H1 (cell line): ENCODE data around the gene PCSK9. TPM values are rescaled to one million over a fixed set of nuclear protein-coding genes. Genes with fewer than 3 reads are reported as not detected.

Experiments used
- CTCF ChIA-PET: fragments of 300-600 bp; sonication (Branson Sonifier 250); formaldehyde crosslinking; loops from one replicate; lab custom pipeline; 2021; ENCODE audit not compliant: partially characterized antibody; lab: Charles Lee
- POLR2A ChIA-PET: fragments of 300-600 bp; sonication (Branson Sonifier 250); formaldehyde crosslinking; loops from one replicate; lab custom pipeline; 2021; ENCODE audit warnings: inconsistent platforms; ENCODE audit not compliant: partially characterized antibody; lab: Charles Lee
- DNase-seq, 2 experiments: peaks; one replicate each; pipeline versions ENCODE4 v3.0.0 to v3.0.0-alpha.2; 2010 to 2022; ENCODE audit warnings: low spot score in 2 of 2, low read depth in 1 of 2, mixed read lengths in 1 of 2
- FAIRE-seq: peaks from 2 replicates; lab custom pipeline; 2011; peaks lifted over from hg19 to GRCh38; lab: Jason Lieb, UNC
- H2AFZ ChIP-seq: 2 replicates; pipeline ENCODE4 v1.8.1; 2012; ENCODE audit warnings: low read length, inconsistent platforms
- H2AK5ac ChIP-seq: 2 replicates; pipeline ENCODE4 v1.6.1; 2013; ENCODE audit warnings: low read depth, low read length
- H2BK120ac ChIP-seq: replicated peaks from 2 replicates; pipeline ENCODE3; 2013; ENCODE audit warnings: low read depth, low read length, inconsistent platforms
- H2BK12ac ChIP-seq: 2 replicates; pipeline ENCODE4 v1.6.1; 2013; ENCODE audit warnings: low read depth, low read length
- H2BK15ac ChIP-seq: 2 replicates; pipeline ENCODE4 v1.6.1; 2013; ENCODE audit warnings: low read length
- H2BK20ac ChIP-seq: 2 replicates; pipeline ENCODE4 v1.6.1; 2013; ENCODE audit warnings: low read length
- H2BK5ac ChIP-seq: 2 replicates; pipeline ENCODE4 v1.6.1; 2013; ENCODE audit warnings: low read depth, low read length
- H3K14ac ChIP-seq: 2 replicates; pipeline ENCODE4 v1.6.1; 2013; ENCODE audit warnings: inconsistent platforms; ENCODE audit not compliant: insufficient read length
- H3K18ac ChIP-seq: 2 replicates; pipeline ENCODE4 v1.6.1; 2013; ENCODE audit warnings: low read length; ENCODE audit errors: extremely low read depth
- H3K23ac ChIP-seq: 2 replicates; pipeline ENCODE4 v1.6.1; 2013; ENCODE audit warnings: inconsistent platforms; ENCODE audit not compliant: insufficient read length
- H3K23me2 ChIP-seq: 2 replicates; pipeline ENCODE4 v1.6.1; 2013; ENCODE audit warnings: low read depth, low read length
- H3K27ac ChIP-seq: 2 replicates; pipeline ENCODE4 v1.6.1; 2011; ENCODE audit warnings: low read depth, low read length, inconsistent platforms
- H3K27me3 ChIP-seq, 4 experiments: replicated peaks in 1 of 4; 1 replicate in 1 of 4; 2 replicates in 3 of 4; pipeline versions ENCODE4 v1.6.1 to v1.8.1; 2011 to 2013; ENCODE audit warnings: low read length in 3 of 4, mild to moderate bottlenecking in 3 of 4, inconsistent platforms in 2 of 4, mixed read lengths in 2 of 4, moderate library complexity in 1 of 4; ENCODE audit not compliant: control insufficient read depth in 3 of 4, insufficient read depth in 3 of 4; ENCODE audit errors: extremely low read depth in 1 of 4
- H3K36me3 ChIP-seq, 4 experiments: 2 replicates each; pipeline versions ENCODE4 v1.6.1 to v1.8.1; 2011 to 2013; ENCODE audit warnings: mild to moderate bottlenecking in 4 of 4, low read length in 3 of 4, moderate library complexity in 2 of 4, control low read depth in 1 of 4, inconsistent platforms in 1 of 4; ENCODE audit not compliant: insufficient read depth in 4 of 4, control insufficient read depth in 2 of 4
- H3K4ac ChIP-seq: replicated peaks from 2 replicates; pipeline ENCODE3; 2013; ENCODE audit warnings: low read length, low read depth, mixed read lengths, inconsistent platforms; ENCODE audit not compliant: insufficient read length
- H3K4me1 ChIP-seq, 4 experiments: replicated peaks in 1 of 4; 1 replicate in 1 of 4; 2 replicates in 3 of 4; pipeline versions ENCODE4 v1.6.1 to v1.8.1; 2011 to 2013; ENCODE audit warnings: low read length in 3 of 4, inconsistent platforms in 2 of 4, mixed read lengths in 1 of 4; ENCODE audit not compliant: insufficient read depth in 4 of 4, control insufficient read depth in 3 of 4
- H3K4me2 ChIP-seq, 2 experiments: 2 replicates each; pipeline versions ENCODE4 v1.6.1 to v1.8.1; 2011 to 2013; ENCODE audit warnings: low read depth in 2 of 2, low read length in 2 of 2, control low read depth in 1 of 2, inconsistent platforms in 1 of 2, mild to moderate bottlenecking in 1 of 2; ENCODE audit not compliant: insufficient read depth in 1 of 2
- H3K4me3 ChIP-seq, 4 experiments: fragments of 200-600, 300-600 bp in 1 of 4; sonication (generic), shearing (Covaris generic), sonication (Bioruptor Twin) in 1 of 4; 2 replicates each; pipeline versions ENCODE4 v1.5.1 to v1.8.1; 2011 to 2016; ENCODE audit warnings: low read length in 4 of 4, low read depth in 3 of 4, control low read depth in 2 of 4, inconsistent platforms in 2 of 4, mild to moderate bottlenecking in 2 of 4, mixed read lengths in 1 of 4, moderate library complexity in 1 of 4; ENCODE audit not compliant: insufficient read depth in 2 of 4; ENCODE audit errors: extremely low read depth in 1 of 4
- H3K56ac ChIP-seq: replicated peaks from 2 replicates; pipeline ENCODE3; 2013; ENCODE audit warnings: low read depth, mild to moderate bottlenecking, mixed read lengths, low read length, inconsistent platforms; ENCODE audit not compliant: insufficient read length
- H3K79me1 ChIP-seq: 2 replicates; pipeline ENCODE4 v1.6.1; 2013; ENCODE audit warnings: low read depth, low read length, control low read depth
- H3K79me2 ChIP-seq, 2 experiments: 2 replicates each; pipeline versions ENCODE4 v1.6.1 to v1.8.1; 2012 to 2013; ENCODE audit warnings: low read length in 2 of 2, mild to moderate bottlenecking in 2 of 2, inconsistent platforms in 1 of 2; ENCODE audit not compliant: insufficient read depth in 2 of 2, control insufficient read depth in 1 of 2
- H3K9ac ChIP-seq, 4 experiments: replicated peaks in 1 of 4; 1 replicate in 1 of 4; 2 replicates in 3 of 4; pipeline versions ENCODE4 v1.6.1 to v1.8.1; 2011 to 2013; ENCODE audit warnings: low read depth in 3 of 4, low read length in 3 of 4, control low read depth in 2 of 4, mild to moderate bottlenecking in 2 of 4, moderate library complexity in 2 of 4, inconsistent platforms in 1 of 4; ENCODE audit errors: extremely low read depth in 1 of 4
- H3K9me3 ChIP-seq, 2 experiments: 2 replicates each; pipeline versions ENCODE4 v1.6.1 to v1.8.1; 2012 to 2013; ENCODE audit warnings: mild to moderate bottlenecking in 2 of 2, moderate library complexity in 2 of 2, control low read depth in 1 of 2, inconsistent platforms in 1 of 2, low read depth in 1 of 2, low read length in 1 of 2, mixed read lengths in 1 of 2; ENCODE audit not compliant: insufficient read depth in 2 of 2
- H4K20me1 ChIP-seq, 2 experiments: replicated peaks in 1 of 2; 2 replicates each; pipeline versions ENCODE3 to v1.8.1; 2011 to 2013; ENCODE audit warnings: inconsistent platforms in 2 of 2, low read length in 2 of 2, mild to moderate bottlenecking in 1 of 2; ENCODE audit not compliant: insufficient read depth in 2 of 2, control insufficient read depth in 1 of 2
- H4K5ac ChIP-seq: 2 replicates; pipeline ENCODE4 v1.6.1; 2013; ENCODE audit warnings: low read length, low read depth, mixed read lengths, inconsistent platforms; ENCODE audit not compliant: insufficient read length
- H4K8ac ChIP-seq: 2 replicates; pipeline ENCODE4 v1.8.0; 2013; ENCODE audit warnings: mild to moderate bottlenecking, moderate library complexity, low read length, inconsistent platforms; ENCODE audit not compliant: insufficient read depth; ENCODE audit errors: extremely low read depth
- H4K91ac ChIP-seq: replicated peaks from 2 replicates; pipeline ENCODE3; 2013; ENCODE audit warnings: low read length, mixed read lengths, inconsistent platforms; ENCODE audit not compliant: insufficient read length
- CTCF ChIP-seq, 3 experiments: IDR thresholded peaks; 1 replicate in 2 of 3; 2 replicates in 1 of 3; pipeline versions ENCODE4 v1.5.1 to v1.6.1; 2011; ENCODE audit warnings: low read length in 3 of 3, mild to moderate bottlenecking in 3 of 3, inconsistent platforms in 2 of 3, low read depth in 1 of 3, moderate library complexity in 1 of 3; ENCODE audit not compliant: insufficient read depth in 1 of 3; ENCODE audit errors: control extremely low read depth in 1 of 3
- GABPA ChIP-seq: IDR thresholded peaks from 2 replicates; pipeline ENCODE4 v1.6.1; 2011; ENCODE audit warnings: mild to moderate bottlenecking, low read length, moderate library complexity, borderline replicate concordance; ENCODE audit not compliant: insufficient read depth
- RAD21 ChIP-seq, 2 experiments: IDR thresholded peaks in 1 of 2; conservative IDR thresholded peaks in 1 of 2; 2 replicates each; pipeline ENCODE4 v1.6.1; 2011; ENCODE audit warnings: low read depth in 2 of 2, low read length in 2 of 2, improper control_type of control experiment in 1 of 2, inconsistent platforms in 1 of 2, mild to moderate bottlenecking in 1 of 2, moderate library complexity in 1 of 2
- WGBS, 2 experiments: shearing (Covaris generic) in 1 of 2; methylation state at CpG; one replicate each; pipeline versions ENCODE4 v1.1.6 to v1.1.7; 2013 to 2015; ENCODE audit warnings: low lambda C conversion rate in 2 of 2, mixed read lengths in 2 of 2, inconsistent platforms in 1 of 2, low coverage in 1 of 2, missing lambda C conversion rate in 1 of 2; ENCODE audit not compliant: insufficient replicate concordance in 2 of 2, insufficient coverage in 1 of 2, insufficient read length in 1 of 2; ENCODE audit errors: extremely low coverage in 1 of 2, missing lambda C conversion rate in 1 of 2; 5-methylcytosine and 5-hydroxymethylcytosine counted together
- polyA plus RNA-seq, 7 experiments: library from polyadenylated mRNA; depleted of rRNA in 3 of 7; stranded (reverse) in 5 of 7; unstranded in 2 of 7; fragments of >200 nt in 5 of 7; fragments of 200-250 nt in 2 of 7; gene quantifications; 1 replicate in 5 of 7; 2 replicates in 1 of 7; 4 replicates in 1 of 7; pipeline versions ENCODE4 v1.2.1 to v1.2.3, GENCODE V29; 2011 to 2013; ENCODE audit warnings: missing spikeins in 2 of 7, mixed read lengths in 2 of 7
- total RNA-seq: library from RNA; stranded (reverse); fragmentation: NEBNext Ultra II Directional; extraction: Animal tissue kit (Norgen Biotek cat#: 25700); gene quantifications from 2 replicates; pipeline ENCODE4 v1.2.1, GENCODE V29; 2021

PCSK9 gene
- total and polyA plus RNA-seq, 2 of the 8 experiments (the other 6 are each of a cell fraction or from before 2014, with no cell fraction given) = 22.3 to 32.3 TPM

- no peak overlapping the region for H2BK15ac ChIP-seq
- peaks cover 13% of the 10 kb centered on the region; the same call in 1 of the 2 replicates for H3K23me2 ChIP-seq
- H2AK5ac ChIP-seq = no peak overlapping the region
- H2BK120ac ChIP-seq = no peak overlapping the region
- H3K4ac ChIP-seq = no peak overlapping the region
- H2BK20ac ChIP-seq = no peak overlapping the region
- peaks cover 0 to 5% of the 10 kb centered on the region in 2 experiments for H4K20me1 ChIP-seq
- no peak overlapping the region for H4K8ac ChIP-seq
- H2BK12ac ChIP-seq = no peak overlapping the region
- H3K27ac ChIP-seq = no peak overlapping the region
- H3K4me1 ChIP-seq = peaks cover 0 to 13% (median 8%) of the 10 kb centered on the region in 4 experiments; a peak in 6 of 7 replicates
- no peak overlapping the region for H3K18ac ChIP-seq
- no peak overlapping the region for H2AFZ ChIP-seq
- H3K79me2 ChIP-seq = peaks cover under 1% of the 10 kb centered on the region in 2 experiments; a peak in 2 of 4 replicates
- H3K4me2 ChIP-seq = no peak overlapping the region
- no peak overlapping the region for H3K23ac ChIP-seq
- DNase-seq (no peak), FAIRE-seq (no peak)
- WGBS, 2 experiments = 90% methylated on average over 4 of the region's 4 CpGs; no CpG with 5 or more reads in 1 of the 2 experiments
- H3K79me1 ChIP-seq = no peaks in the 10 kb centered on the region
- CTCF ChIA-PET = interaction anchor here (0.6 to 4.9 kb wide), 9 partner anchors 14 to 214 kb away, joined by 3 to 50 read pairs (median 4); no protein-coding TSS in a partner anchor
- no peaks in the 10 kb centered on the region for H3K36me3 ChIP-seq
- no peak overlapping the region for H3K4me3 ChIP-seq
- no peak overlapping the region for H4K91ac ChIP-seq
- no peak overlapping the region for H3K56ac ChIP-seq
- POLR2A ChIA-PET = no interaction called here
- H3K14ac ChIP-seq = no peak overlapping the region
- H3K9ac ChIP-seq = no peak overlapping the region
- no peak overlapping the region for H2BK5ac ChIP-seq
- no peaks in the 10 kb centered on the region for H3K9me3 ChIP-seq
- peak in 2 of 3 experiments; percentile 29 to 36; a peak in 3 of 4 replicates for TF ChIP-seq CTCF (IDR thresholded peaks at IDR 0.05; ENCODE audit: control extremely low read depth in 1 of 3, insufficient read depth in 1 of 3, low read depth in 1 of 3, low read length in 3 of 3)
- TF ChIP-seq RAD21 (IDR thresholded peaks at IDR 0.05 in 1 of 2, conservative IDR thresholded peaks at IDR 0.05 in 1 of 2; ENCODE audit: low read depth in 2 of 2, low read length in 2 of 2) = peak; percentile 15 to 32; a peak in 2 of 4 replicates
- no peak for TF ChIP-seq GABPA
- H4K5ac ChIP-seq = no peak overlapping the region
- H3K27me3 ChIP-seq = peaks cover 9 to 34% (median 33%) of the 10 kb centered on the region in 4 experiments
These were observed 3.4 kb upstream of the PCSK9 start for GRCh38 chr1:55035904-55036303.
